HEK293 (cell line): Measurements from ENCODE around the gene MEF2C.
A peak's percentile ranks its signal among the peaks of the same experiment; 100 is the strongest.

ENCODE experiments used
- BCL11B ChIP-seq: fragments of 450-650 bp; formaldehyde crosslinking; IDR thresholded peaks from 2 replicates; pipeline ENCODE4 v1.5.1; 2016; ENCODE audit warnings: low read depth, missing biosample characterization, missing genetic modification characterization
- EGR2 ChIP-seq: fragments of 450-650 bp; formaldehyde crosslinking; IDR thresholded peaks from 2 replicates; pipeline ENCODE4 v1.5.1; 2016; ENCODE audit warnings: low read depth, missing biosample characterization, missing genetic modification characterization
- GLIS1 ChIP-seq: fragments of 450-650 bp; formaldehyde crosslinking; IDR thresholded peaks from 2 replicates; pipeline ENCODE4 v1.5.1; 2016; ENCODE audit warnings: missing biosample characterization, missing genetic modification characterization
- GLIS2 ChIP-seq: fragments of 450-650 bp; formaldehyde crosslinking; IDR thresholded peaks from 2 replicates; pipeline ENCODE4 v1.5.1; 2016; ENCODE audit warnings: missing biosample characterization, missing genetic modification characterization
- KLF9 ChIP-seq: fragments of 450-650 bp; formaldehyde crosslinking; IDR thresholded peaks from 2 replicates; pipeline ENCODE4 v1.5.1; 2016; ENCODE audit warnings: missing biosample characterization, missing genetic modification characterization, low read depth
- PATZ1 ChIP-seq: fragments of 450-650 bp; formaldehyde crosslinking; IDR thresholded peaks from 2 replicates; pipeline ENCODE4 v1.5.1; 2016; ENCODE audit warnings: missing biosample characterization, missing genetic modification characterization
- PRDM4 ChIP-seq: fragments of 450-650 bp; formaldehyde crosslinking; IDR thresholded peaks from 2 replicates; pipeline ENCODE4 v1.5.1; 2017; ENCODE audit warnings: missing biosample characterization, missing genetic modification characterization
- REST ChIP-seq: fragments of 450-650 bp; formaldehyde crosslinking; IDR thresholded peaks from 2 replicates; pipeline ENCODE4 v1.5.1; 2016; ENCODE audit warnings: missing biosample characterization, missing genetic modification characterization
- ZBTB17 ChIP-seq: fragments of 450-650 bp; formaldehyde crosslinking; IDR thresholded peaks from 2 replicates; pipeline ENCODE4 v1.5.1; 2016; ENCODE audit warnings: missing biosample characterization, missing genetic modification characterization
- ZBTB20 ChIP-seq: fragments of 450-650 bp; formaldehyde crosslinking; IDR thresholded peaks from 2 replicates; pipeline ENCODE4 v1.5.1; 2016; ENCODE audit warnings: missing biosample characterization, missing genetic modification characterization
- ZBTB8A ChIP-seq: fragments of 450-650 bp; formaldehyde crosslinking; IDR thresholded peaks from 2 replicates; pipeline ENCODE4 v1.5.1; 2016; ENCODE audit warnings: missing biosample characterization, missing genetic modification characterization
- ZIC2 ChIP-seq: fragments of 450-650 bp; formaldehyde crosslinking; IDR thresholded peaks from 2 replicates; pipeline ENCODE4 v1.5.1; 2016; ENCODE audit warnings: missing biosample characterization, missing genetic modification characterization
- ZNF10 ChIP-seq: fragments of 450-650 bp; formaldehyde crosslinking; IDR thresholded peaks from 2 replicates; pipeline ENCODE4 v1.5.1; 2017; ENCODE audit warnings: missing biosample characterization, missing genetic modification characterization
- ZNF23 ChIP-seq: fragments of 450-650 bp; formaldehyde crosslinking; IDR thresholded peaks from 2 replicates; pipeline ENCODE4 v1.5.1; 2016; ENCODE audit warnings: missing biosample characterization, missing genetic modification characterization, borderline replicate concordance
- ZNF335 ChIP-seq: fragments of 450-650 bp; formaldehyde crosslinking; conservative IDR thresholded peaks from 2 replicates; pipeline ENCODE4 v1.5.1; 2016; ENCODE audit warnings: missing biosample characterization, missing genetic modification characterization
- ZNF341 ChIP-seq: fragments of 450-650 bp; formaldehyde crosslinking; IDR thresholded peaks from 2 replicates; pipeline ENCODE4; 2016; ENCODE audit warnings: low read depth, missing biosample characterization, missing genetic modification characterization
- ZNF362 ChIP-seq: fragments of 450-650 bp; formaldehyde crosslinking; IDR thresholded peaks from 2 replicates; pipeline ENCODE4 v1.5.1; 2016; ENCODE audit warnings: missing biosample characterization, missing genetic modification characterization
- ZNF391 ChIP-seq: fragments of 450-650 bp; formaldehyde crosslinking; IDR thresholded peaks from 2 replicates; pipeline ENCODE4 v1.5.1; 2016; ENCODE audit warnings: low read depth, missing biosample characterization, missing genetic modification characterization, borderline replicate concordance
- ZNF558 ChIP-seq: fragments of 450-650 bp; formaldehyde crosslinking; IDR thresholded peaks from 2 replicates; pipeline ENCODE4 v1.5.1; 2016; ENCODE audit warnings: missing biosample characterization, missing genetic modification characterization
- ZNF776 ChIP-seq: fragments of 450-650 bp; formaldehyde crosslinking; IDR thresholded peaks from 2 replicates; pipeline ENCODE4 v1.5.0; 2017; ENCODE audit warnings: missing biosample characterization, missing genetic modification characterization, borderline replicate concordance
- ZNF791 ChIP-seq: fragments of 450-650 bp; formaldehyde crosslinking; IDR thresholded peaks from 2 replicates; pipeline ENCODE4 v1.5.1; 2016; ENCODE audit warnings: missing biosample characterization, missing genetic modification characterization
- TF ChIP-seq, protein P1 (sequence below): fragments of 450-650 bp; formaldehyde crosslinking; IDR thresholded peaks from 2 replicates; pipeline ENCODE4 v1.5.1; 2016; ENCODE audit warnings: missing biosample characterization, missing genetic modification characterization
- TF ChIP-seq, protein P2 (sequence below): fragments of 450-650 bp; formaldehyde crosslinking; IDR thresholded peaks from 2 replicates; pipeline ENCODE4 v1.5.1; 2016; ENCODE audit warnings: missing biosample characterization, missing genetic modification characterization

MEF2C gene

DNA sequence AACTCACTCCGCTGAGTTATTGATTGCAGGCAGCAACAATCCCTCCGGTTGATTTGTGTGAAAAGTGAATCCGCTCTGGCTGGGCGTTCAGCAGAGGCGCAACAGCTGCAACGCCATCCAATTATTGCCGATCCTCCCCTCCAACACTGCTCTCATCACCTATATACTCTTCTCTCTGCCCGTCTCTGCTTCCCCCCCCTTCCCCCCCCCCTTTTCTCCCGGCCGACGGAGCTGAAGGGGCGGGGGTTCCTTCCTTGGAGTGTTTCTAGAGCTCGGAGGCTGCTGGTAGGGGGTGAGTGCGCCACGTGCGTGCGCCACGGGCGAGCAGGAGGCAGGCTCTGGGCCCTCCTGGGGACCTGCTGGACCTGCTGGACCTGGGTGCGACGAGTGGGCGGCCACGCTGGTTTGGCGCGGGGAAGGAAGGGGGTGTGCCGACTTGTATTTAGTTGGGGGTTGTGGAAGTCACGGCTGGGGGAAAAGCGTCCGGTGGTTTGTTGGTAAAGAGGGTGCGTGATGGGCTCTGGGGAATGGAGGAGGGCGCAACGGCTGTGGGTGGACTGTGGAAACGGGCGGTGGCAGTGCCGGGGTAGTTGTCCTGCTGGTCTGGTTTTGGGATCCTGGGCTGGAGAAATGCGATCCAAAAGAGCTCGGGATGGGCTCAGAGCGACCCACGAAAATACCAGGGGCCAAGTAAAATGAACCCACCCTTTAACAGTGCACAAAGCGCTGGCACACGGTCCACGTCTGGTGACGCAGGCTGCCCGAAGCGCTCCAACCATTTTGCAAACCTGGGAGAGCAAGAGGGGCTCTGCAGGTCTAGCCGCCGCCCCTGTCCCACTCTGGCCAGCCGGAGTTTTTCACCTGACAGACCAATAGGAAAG is 6.4 kb upstream of the MEF2C start (continued):
- TF ChIP-seq ZBTB20 (tag by site-specific recombination): no peak
- no peak for TF ChIP-seq ZNF791 (tag by site-specific recombination)
- no peak for TF ChIP-seq ZNF776 (tag by site-specific recombination)
- peak; percentile 36; the same call in 1 of the 2 replicates for TF ChIP-seq EGR2 (tag by site-specific recombination)
- peak; percentile 44 for TF ChIP-seq ZBTB8A
- peak; percentile 68 for TF ChIP-seq GLIS1 (tag by site-specific recombination)
- no peak for TF ChIP-seq ZNF23
- no peak for TF ChIP-seq ZNF362 (tag by site-specific recombination)
- peak; percentile 52; the same call in 1 of the 2 replicates for TF ChIP-seq REST (tag by site-specific recombination)
- peak; percentile 73 for TF ChIP-seq ZNF335 (tag by site-specific recombination)
- no peak for TF ChIP-seq ZNF558 (tag by site-specific recombination)
- peak; percentile 64 for TF ChIP-seq GLIS2 (tag by site-specific recombination)
- TF ChIP-seq ZNF10: no peak
- no peak for TF ChIP-seq ZNF391 (tag by site-specific recombination)
- no peak for TF ChIP-seq ZNF341 (tag by site-specific recombination)
- TF ChIP-seq, protein P1, sequence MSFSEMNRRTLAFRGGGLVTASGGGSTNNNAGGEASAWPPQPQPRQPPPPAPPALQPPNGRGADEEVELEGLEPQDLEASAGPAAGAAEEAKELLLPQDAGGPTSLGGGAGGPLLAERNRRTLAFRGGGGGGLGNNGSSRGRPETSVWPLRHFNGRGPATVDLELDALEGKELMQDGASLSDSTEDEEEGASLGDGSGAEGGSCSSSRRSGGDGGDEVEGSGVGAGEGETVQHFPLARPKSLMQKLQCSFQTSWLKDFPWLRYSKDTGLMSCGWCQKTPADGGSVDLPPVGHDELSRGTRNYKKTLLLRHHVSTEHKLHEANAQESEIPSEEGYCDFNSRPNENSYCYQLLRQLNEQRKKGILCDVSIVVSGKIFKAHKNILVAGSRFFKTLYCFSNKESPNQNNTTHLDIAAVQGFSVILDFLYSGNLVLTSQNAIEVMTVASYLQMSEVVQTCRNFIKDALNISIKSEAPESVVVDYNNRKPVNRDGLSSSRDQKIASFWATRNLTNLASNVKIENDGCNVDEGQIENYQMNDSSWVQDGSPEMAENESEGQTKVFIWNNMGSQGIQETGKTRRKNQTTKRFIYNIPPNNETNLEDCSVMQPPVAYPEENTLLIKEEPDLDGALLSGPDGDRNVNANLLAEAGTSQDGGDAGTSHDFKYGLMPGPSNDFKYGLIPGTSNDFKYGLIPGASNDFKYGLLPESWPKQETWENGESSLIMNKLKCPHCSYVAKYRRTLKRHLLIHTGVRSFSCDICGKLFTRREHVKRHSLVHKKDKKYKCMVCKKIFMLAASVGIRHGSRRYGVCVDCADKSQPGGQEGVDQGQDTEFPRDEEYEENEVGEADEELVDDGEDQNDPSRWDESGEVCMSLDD (tag by site-specific recombination): no peak
- peak; percentile 53 for TF ChIP-seq KLF9 (tag by site-specific recombination)
- 0 out of 2 replicates have a peak, but pooled peaks have one; percentile 37 for TF ChIP-seq ZBTB17 (tag by site-specific recombination)
- 0 out of 2 replicates have a peak, but pooled peaks have one; percentile 34 for TF ChIP-seq PRDM4 (tag by site-specific recombination)
- peak; percentile 64 for TF ChIP-seq ZIC2 (tag by site-specific recombination)
- 0 out of 2 replicates have a peak, but pooled peaks have one; percentile 40 for TF ChIP-seq PATZ1 (tag by site-specific recombination)
- peak; percentile 23; the same call in 1 of the 2 replicates for TF ChIP-seq BCL11B (tag by site-specific recombination)
- TF ChIP-seq, protein P2, sequence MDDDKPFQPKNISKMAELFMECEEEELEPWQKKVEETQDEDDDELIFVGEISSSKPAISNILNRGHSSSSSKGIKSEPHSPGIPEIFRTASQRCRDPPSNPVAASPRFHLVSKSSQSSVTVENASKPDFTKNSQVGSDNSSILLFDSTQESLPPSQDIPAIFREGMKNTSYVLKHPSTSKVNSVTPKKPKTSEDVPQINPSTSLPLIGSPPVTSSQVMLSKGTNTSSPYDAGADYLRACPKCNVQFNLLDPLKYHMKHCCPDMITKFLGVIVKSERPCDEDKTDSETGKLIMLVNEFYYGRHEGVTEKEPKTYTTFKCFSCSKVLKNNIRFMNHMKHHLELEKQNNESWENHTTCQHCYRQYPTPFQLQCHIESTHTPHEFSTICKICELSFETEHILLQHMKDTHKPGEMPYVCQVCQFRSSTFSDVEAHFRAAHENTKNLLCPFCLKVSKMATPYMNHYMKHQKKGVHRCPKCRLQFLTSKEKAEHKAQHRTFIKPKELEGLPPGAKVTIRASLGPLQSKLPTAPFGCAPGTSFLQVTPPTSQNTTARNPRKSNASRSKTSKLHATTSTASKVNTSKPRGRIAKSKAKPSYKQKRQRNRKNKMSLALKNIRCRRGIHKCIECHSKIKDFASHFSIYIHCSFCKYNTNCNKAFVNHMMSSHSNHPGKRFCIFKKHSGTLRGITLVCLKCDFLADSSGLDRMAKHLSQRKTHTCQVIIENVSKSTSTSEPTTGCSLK (tag by site-specific recombination): no peak
